Daoy (cell line): ENCODE data around the gene EVI5L. TPM values are rescaled to one million over a fixed set of nuclear protein-coding genes. Genes with fewer than 3 reads are reported as not detected.
"Not testable (repeated sequence)": the region's sequence is repeated elsewhere in the genome, so short reads cannot be mapped to it uniquely, and the experiment has no call there.

Experiments used
- DNase-seq: peaks from one replicate; pipeline ENCODE4 v3.0.0-alpha.2; 2015; ENCODE audit warnings: low read depth
- total RNA-seq: library from RNA; depleted of rRNA; stranded (reverse); fragments of >200 nt; shearing (Covaris generic); gene quantifications from 2 replicates; pipeline ENCODE4 v1.2.3, GENCODE V29; 2014

Gene EVI5L
- total RNA-seq, 1 experiment from 2014 or later, result 9.3 TPM

DNA sequence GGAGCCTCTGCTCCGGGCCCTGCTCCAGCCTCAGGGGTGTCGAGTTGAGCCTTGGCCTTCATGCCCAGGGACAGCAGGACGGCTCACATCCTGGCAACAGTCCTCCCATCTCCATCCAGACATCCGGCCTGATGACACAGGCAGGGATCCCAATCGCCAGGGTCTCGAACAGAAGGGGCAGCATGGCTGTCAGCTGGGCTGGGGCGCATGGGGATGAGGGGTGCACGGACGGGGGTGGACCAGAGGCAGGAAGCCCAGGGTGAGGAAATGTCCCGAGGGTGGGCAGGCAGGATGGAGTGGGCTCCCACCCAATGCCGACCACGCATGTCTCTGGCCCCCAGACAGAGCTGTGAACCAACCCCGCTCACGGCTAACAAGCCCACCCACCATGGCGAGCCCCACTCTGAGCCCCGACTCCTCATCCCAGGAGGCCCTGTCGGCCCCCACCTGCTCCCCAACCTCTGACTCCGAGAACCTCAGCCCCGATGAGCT, 16.2 kb downstream of the EVI5L start:
- no peak for DNase-seq

- DNase-seq, result no peak
These were observed 17.6 kb downstream of the EVI5L start for GRCh38 chr19:7847664-7848063.

- DNase-seq, result no peak
These were observed 18.9 kb downstream of the EVI5L start for GRCh38 chr19:7848779-7849457.

DNA sequence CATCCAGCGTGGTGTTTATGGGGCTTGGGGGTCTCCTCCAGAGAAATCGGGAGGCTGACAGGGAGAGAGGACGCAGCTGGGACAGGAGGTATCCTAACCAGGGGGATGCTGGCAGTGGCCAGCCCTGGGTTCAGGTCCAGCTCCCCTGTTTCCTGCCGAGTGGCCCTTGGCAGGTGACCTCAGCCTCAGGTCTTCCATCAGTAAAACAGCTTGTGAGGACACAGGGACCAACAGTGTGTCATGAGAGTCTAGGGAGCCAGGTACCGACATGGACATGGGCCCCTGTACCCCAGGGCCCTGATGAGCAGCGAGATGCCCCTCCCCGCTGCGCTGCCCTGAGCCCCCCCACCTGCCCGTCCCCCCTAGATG, 19.6 kb downstream of the EVI5L start:
- DNase-seq, result no peak

- DNase-seq, result no peak
These were observed 20.2 kb downstream of the EVI5L start for GRCh38 chr19:7850000-7850813.

- DNase-seq, result no peak
These were observed 21.1 kb downstream of the EVI5L start for GRCh38 chr19:7850945-7851622.

DNA sequence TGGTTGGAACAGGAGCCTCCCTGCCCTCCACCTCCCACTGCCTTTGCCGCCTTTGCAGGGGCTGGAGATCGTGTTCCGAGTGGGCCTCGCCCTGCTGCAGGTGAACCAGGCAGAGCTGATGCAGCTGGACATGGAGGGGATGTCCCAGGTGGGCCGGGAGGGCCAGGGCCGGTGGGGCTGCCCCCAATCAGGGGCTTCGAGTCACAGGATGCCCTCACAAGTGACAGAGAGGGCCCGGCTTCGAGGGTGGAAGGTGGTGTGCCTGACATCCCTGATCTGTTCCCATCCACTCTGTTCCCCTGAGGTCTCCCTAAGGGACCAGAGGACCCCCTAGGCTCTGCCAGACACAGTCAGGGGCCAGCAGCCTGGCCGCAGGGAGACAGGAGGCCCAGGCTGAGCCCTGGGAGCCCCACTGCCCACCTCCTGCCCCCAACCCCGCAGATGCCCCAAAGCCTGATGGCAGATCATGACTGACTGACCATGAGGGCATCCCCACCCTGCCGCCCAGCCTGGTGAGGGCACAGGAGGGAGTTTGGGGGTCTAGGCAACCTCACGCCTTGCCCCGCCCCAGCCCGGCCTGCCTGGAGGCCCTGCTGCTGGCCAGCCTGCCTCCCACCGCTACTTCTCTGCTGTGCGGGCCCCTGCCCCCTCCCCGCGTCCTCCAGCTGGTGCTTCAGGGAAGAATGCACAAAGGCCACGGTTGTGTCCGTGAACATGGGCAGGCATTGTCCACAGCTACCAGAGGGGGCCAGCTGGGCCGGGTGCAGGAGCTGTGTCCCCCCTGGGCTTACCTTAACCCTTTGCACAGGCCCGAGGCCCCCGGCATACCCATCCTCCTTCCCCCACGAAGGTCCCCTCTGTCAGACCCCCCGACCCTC, 21.8 kb downstream of the EVI5L start:
- DNase-seq, result no peak

DNA sequence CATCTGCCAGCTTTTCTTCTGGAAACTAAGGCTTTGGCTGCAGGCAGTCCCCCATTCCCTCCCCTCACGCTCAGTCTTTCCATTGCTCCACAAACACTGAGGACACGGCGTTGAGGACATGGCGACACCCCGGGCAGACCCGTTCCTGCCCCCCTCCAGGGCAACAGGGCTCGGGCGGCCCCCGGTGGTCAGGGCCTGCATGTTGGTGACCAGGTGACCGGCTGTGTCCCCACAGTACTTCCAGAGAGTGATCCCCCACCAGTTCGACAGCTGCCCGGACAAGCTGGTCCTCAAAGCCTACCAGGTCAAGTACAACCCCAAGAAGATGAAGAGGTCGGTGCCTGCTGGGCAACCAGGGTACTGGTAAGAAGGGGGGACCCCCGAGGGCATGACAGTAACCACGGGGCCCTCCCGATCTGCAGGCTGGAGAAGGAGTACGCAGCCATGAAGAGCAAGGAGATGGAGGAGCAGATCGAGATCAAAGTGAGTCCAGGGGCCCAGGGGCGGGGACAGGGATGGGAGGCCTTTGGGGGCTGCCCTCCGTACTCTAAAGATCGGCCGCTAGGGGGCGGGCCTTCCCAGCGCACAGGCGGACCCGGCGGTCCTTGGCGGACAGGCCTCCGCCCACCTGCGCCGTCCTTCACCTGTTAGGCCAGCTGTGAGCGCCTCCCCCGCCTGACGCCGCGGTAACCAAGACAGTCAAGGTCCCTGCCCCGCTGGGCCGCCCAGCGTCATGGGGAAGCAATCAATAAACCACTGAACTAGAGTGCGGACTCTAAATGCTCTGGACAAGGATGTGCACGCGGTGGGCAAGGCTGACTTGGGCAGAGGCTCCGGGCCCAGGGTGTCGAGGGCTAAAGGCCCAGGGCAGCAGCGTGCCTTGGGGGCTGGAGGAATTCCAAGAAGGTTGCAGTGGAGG, 23.1 kb downstream of the EVI5L start:
- peak; percentile 77 for DNase-seq

- no peak for DNase-seq
These were observed 23.7 kb downstream of the EVI5L start for GRCh38 chr19:7853770-7854128.

GRCh38 chr19:7855426-7856108, 25.5 kb downstream of the EVI5L start:
- no peak for DNase-seq

GRCh38 chr19:7856109-7856591, 26.1 kb downstream of the EVI5L start:
- no peak for DNase-seq

DNA sequence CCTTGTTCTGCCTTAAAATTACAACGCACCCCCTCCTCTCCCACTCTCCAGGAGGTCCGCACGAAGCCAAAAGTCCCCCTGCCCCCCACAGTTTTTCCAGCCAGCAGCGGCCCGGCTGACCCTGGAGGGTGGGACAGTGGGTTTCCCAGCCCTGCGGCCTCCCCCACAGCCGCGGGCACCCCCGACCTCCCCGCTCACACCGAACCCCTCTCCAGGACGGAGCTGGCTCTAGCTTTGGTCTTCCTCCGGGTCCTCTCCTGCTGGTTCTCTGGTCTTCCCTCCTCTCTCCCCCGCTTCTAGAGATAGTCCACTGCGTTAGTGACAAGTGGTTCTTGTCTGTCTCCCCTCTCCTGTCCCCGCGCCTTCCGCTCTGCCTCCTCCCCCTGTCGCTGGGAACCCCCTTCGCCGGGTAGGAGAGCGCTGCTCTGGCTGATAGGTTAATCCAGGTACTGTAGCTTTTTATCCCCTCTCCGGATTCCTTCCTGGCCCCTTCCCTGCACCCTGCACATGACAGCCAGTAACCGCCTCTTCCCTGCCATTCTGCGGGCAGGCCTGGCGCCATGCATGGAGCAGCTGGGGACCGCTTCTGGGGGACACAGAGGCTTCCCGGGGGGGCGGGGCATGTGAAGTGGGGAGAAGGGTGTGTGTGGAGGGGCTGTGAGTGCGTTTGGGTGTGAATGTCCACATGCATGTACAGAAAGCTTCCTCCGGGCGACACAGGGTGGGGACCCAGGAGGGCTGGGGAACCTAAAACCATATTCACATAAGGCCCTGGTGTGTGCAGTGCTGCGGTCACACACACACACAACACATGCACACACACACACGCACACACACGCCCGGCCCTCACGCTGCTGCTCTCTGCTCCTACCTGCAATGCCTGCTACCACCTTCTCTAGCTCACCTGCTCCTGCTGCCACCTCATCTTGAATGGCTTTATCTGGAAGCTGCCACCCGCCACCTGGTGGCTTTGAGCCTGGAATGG, 27.0 kb downstream of the EVI5L start:
- no peak for DNase-seq

DNA sequence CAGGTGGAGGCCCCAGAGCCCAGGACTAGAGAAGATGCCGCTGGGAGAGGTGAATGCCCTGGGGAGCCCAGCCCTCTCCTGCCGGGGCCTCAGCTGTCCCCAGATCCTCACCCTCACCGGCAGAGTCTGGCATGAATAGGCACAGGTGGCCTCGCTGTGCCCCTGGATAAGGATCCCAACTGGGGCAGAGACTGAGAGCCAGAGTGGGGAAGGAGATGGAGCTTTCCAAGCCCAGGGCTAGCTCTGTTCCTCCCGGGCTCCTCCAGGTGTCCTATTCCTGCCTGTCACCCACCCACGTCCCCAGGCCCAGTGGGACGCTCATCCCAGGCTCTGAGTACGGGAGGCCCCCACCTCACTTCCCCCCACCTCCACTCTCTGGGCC, 27.7 kb downstream of the EVI5L start:
- no peak for DNase-seq

DNA sequence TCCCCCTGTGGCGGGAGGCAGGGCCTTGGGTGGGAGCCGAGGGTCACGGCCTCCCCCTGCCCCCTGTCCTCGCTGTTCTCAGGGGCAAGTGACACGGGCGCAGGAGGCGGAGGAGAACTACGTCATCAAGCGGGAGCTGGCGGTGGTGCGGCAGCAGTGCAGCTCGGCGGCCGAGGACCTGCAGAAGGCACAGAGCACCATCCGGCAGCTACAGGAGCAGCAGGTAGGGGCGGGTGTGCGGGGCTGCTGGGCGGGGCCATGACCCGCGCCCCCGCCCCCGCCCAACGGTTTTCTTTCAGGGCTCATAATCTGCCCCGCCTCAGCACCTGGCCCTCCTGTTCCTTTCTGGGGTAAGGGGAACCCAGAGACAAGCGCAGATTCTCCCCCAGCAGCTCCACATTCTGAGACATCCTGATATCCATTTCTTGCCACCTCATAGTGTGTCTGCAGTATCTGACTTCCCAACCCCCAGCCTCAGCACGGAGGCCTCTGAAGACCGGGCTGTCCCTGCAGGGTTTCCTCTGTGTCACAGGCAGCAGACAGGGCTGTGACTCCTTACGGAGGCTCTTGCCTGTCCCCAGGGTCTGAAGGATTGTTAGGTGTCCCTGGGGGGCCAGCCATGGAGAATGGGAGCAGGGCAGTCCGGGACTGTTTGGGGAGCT, 28.2 kb downstream of the EVI5L start:
- no peak for DNase-seq

- not testable (repeated sequence) for DNase-seq
These were observed 29.1 kb downstream of the EVI5L start for GRCh38 chr19:7859087-7859486.

DNA sequence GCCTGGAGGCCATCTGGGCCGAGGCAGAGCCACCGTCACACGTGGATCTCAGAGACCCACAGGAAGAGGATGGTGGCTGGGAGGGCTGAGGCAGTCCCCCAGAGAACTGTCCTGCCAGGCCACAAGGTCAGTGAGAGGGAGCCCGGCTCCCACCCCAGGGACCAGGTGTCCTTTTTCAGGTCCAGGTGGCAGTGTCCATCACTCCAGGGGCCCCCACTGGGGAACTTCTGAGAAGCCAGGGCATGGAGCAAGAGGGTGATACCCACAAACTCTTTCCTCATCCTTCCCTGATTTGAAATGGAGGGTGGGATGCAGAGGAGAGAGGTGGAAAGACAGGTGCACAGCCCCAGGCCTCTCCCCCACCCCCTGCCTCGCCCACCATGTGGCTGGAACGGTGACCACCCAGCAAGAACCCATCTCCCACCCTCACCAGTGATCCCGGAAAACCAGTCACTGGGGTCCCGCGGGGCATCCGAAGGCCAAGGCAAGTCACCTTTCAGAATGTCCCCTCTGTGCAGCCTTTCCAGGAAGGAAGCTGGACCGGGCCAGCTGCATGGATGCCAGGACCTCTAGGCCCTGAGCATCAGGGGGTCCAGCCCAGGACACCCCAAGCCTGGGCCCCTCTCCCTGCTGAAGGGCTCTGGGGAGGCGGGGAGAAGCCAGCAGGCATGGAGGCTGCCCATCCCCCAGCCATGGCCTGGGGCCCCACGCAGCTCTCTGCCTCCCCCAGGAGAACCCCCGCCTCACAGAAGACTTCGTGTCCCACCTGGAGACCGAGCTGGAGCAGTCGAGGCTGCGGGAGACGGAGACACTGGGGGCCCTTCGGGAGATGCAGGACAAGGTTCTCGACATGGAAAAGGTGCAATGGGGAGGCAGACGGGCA, 30.1 kb downstream of the EVI5L start:
- DNase-seq, result no peak
